Fibroblast of lung (primary cell): ENCODE measurements around the gene SLC18B1.

Experiments used
- CTCF ChIP-seq, 2 donors: IDR thresholded peaks in 1 of 2; conservative IDR thresholded peaks in 1 of 2; 1 replicate in 1 of 2; 2 replicates in 1 of 2; pipeline ENCODE4 v1.5.1; 2011 to 2012; ENCODE audit warnings: low read length in 2 of 2, control low read depth in 1 of 2, inconsistent platforms in 1 of 2, low read depth in 1 of 2, mild to moderate bottlenecking in 1 of 2
- EZH2 ChIP-seq: IDR thresholded peaks from 2 replicates; pipeline ENCODE4 v1.5.1; 2012; ENCODE audit warnings: low read length, control low read depth, mild to moderate bottlenecking; ENCODE audit errors: missing control alignments

DNA sequence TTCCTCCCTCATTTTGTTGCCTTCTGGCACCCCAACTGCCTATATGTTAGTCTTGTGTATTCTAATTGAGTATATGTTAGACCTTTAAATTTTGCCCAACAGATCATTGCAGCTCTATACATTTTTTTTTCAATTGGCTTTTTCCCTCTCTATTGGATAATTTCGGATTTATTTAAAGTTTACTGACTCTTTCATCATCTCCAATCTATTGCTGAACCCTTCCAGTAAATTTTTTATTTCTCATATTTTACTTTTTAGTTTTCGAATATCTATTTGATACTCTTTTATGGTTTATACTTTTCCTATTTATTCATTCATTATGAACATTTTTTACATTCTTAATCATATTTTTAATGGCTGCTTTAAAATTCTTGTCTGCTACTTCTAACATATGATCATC, 7.1 kb upstream of the SLC18B1 start:
- TF ChIP-seq CTCF (conservative IDR thresholded peaks at IDR 0.05 in 1 of 2, IDR thresholded peaks at IDR 0.05 in 1 of 2; ENCODE audit: low read depth in 1 of 2, low read length in 2 of 2) (no peak), EZH2 (no peak)
